ENCODE data around the gene SIGLEC6.

DNA sequence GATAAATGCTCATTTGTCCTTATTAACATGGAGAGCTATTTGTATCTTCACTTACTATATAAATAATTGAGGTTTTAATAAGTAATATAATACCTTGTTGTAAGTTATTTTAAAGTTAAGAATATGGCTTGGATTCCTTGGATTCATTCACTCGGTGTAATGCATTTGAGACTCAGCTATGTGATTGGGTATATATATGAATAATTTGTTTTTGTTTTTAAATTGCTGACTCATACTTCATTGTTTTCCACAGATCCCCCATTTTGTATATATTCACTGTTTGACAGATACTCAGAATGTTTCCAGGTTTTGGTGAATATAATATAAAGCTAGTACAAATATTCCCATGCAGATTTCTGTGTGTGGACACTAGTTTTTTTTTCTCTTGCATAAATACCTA is 59.9 kb downstream of the SIGLEC6 start:
- TF ChIP-seq, protein P1, sequence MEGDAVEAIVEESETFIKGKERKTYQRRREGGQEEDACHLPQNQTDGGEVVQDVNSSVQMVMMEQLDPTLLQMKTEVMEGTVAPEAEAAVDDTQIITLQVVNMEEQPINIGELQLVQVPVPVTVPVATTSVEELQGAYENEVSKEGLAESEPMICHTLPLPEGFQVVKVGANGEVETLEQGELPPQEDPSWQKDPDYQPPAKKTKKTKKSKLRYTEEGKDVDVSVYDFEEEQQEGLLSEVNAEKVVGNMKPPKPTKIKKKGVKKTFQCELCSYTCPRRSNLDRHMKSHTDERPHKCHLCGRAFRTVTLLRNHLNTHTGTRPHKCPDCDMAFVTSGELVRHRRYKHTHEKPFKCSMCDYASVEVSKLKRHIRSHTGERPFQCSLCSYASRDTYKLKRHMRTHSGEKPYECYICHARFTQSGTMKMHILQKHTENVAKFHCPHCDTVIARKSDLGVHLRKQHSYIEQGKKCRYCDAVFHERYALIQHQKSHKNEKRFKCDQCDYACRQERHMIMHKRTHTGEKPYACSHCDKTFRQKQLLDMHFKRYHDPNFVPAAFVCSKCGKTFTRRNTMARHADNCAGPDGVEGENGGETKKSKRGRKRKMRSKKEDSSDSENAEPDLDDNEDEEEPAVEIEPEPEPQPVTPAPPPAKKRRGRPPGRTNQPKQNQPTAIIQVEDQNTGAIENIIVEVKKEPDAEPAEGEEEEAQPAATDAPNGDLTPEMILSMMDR (IDR thresholded peaks at IDR 0.05): no peak
- TF ChIP-seq POLR2A (IDR thresholded peaks at IDR 0.05): no peak
